HG03432 (cell line): ENCODE data around the gene MAP2K4.
A peak's percentile ranks its signal among the peaks of the same experiment; 100 is the strongest.

ENCODE experiments used
- ATAC-seq: cut with Tn5 transposase; IDR thresholded peaks from one replicate; pipeline ENCODE4 v1.9.1; 2021; ENCODE audit warnings: mild to moderate bottlenecking, moderate library complexity; ENCODE audit not compliant: unreplicated experiment

Gene MAP2K4

DNA sequence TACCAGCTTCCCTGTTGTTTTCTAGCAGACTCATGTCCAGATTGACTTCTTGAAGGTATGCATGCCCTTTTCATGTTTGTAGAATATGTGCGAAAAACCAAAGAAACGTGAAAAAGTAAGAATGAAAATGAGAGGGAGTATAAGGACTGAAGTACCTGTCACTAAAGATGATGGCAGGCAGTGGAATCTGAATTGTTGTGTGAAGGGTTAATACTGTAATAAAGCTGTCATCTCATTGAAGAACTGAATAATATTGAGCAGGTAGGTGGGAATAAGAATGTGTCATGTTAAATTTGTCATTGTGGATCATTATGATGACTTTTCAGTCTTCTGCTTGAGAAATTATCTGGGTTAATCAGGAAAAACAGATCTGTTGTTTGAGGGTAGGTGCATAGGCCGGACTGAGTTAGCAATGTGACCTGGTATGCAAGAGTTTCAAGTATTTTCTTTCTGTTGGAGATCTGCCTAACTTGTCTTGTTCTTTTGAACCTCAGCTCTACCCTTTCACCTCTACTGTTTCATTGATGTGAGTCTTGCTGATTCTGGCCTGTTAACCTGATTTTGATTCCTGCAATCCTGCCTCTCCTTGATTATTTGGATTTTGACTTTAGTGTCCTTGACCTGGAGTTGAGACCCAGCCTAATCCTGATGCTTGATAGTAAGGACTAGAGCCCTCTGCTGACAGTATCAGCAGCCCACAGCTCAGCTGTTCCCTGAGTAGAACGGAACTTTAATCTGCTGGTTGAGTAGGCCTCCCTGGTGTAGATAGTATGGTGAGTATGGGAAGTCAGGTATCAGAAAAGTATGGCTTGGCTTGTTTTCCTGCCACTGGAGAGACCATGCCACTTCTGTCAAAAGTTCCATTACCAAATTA lies 64.6 kb downstream of the MAP2K4 start:
- ATAC-seq = no peak

DNA sequence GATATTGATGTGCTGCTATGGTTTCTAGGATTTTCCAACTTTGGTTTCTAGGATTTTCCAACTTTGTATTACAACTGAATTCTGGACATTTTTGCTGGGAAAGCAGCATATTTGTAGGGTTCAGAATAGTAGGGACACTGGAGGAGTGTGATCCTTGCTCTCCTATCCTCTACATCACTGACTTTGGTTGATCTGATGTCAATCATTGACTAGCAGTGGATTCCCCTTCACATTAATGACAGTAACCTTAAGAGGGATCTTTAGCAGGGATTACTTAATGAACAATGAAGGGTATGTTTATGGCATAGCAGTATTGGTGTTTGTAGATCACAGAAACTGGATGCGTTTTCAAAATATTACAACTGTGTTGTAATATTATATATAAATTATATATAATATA lies 67.4 kb downstream of the MAP2K4 start:
- ATAC-seq = no peak

DNA sequence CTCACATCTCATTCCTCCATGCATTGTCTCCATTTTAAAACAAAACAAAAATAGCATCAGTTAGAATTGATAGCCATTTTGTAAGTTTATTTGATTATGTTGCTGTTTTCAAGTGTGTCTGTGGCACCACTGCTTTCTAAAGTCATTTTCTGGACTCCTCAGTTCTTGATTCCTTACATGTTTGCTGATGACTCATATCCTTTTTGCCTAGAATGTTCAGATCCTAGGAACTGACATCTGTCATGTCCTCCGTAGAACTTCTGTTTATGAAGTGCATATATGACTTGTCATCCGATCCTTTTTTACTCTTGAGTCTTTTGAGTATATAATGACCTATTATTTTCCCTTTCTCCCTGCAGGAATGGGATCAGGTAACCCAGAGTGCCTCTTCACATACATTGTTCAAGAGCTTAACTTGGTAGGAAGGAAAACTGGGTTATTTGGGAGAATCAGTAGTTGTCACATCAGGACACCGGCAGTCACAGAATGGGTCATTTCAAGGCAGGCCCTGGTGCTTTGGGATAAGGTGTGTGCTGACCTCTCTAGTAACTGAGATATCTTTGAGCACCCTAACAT lies 69.2 kb downstream of the MAP2K4 start:
- no peak for ATAC-seq

DNA sequence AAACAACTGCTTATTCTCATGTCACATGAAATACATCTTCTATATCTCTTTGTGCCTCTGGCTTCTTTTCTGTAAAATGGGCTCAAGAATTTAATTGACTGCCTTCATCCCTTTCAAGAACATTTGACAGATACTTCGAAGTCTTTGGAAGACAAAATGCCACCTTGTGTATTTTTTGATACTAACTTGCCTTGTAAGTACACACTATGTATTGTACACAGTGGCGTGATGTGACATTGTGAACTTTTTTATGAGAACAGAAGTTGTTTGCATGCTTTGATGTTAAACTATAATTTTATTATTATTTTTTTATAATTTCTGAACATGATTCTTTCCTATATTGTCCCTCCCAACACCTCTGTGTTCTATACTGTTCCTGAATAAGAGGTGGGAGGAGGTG lies 73.7 kb downstream of the MAP2K4 start:
- ATAC-seq = no peak

DNA sequence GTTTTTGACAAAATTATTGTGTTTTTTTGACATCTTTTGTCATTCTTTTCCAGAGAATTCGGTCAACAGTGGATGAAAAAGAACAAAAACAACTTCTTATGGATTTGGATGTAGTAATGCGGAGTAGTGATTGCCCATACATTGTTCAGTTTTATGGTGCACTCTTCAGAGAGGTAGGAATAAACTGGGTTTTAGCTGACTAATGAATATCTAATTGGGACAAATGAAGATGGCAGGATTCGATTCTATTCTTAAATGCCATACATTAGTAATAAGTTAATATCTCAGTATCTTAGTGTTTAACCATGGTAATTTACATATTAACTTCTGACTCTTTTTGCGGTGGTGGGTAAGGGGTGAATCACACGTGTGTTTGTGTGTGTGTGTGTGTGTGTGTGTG lies 74.8 kb downstream of the MAP2K4 start:
- no peak for ATAC-seq

DNA sequence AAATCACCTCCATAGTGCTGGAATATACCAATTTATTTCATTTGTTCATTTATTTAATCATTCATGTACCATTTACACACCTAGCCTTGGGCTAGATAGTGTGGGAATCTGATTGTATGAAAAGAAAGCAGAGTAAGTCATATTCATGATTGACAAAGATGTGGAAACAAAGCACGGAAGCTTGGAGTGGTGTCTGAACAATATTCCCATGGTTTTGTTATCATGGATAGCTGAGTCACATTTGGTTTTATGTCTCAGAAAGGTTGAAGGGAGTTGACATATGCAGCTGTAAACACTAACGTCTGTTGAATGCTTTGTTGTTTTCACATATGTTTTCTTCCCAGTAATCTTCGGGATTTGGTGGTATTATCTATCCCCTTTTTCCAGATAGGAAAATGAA lies 76.6 kb downstream of the MAP2K4 start:
- ATAC-seq = no peak

DNA sequence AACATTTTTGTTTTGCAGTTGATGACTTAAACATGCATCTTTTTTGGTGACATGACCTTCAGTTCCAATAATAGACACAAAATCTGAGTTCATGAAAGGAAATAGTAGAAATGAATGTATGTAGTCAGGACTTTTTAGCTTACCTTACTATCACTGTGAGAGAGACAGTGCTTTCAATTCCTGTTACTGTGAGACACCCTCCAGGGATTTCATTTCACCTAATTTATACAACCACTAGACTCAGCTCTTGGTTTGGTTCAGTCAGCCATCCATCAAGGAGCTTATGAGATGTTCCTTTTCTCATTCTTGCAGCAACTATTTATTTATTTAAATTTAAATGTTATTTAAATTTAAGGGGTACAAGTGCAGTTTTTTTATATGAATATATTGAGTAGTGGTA lies 77.9 kb downstream of the MAP2K4 start:
- ATAC-seq = peak; percentile 99

DNA sequence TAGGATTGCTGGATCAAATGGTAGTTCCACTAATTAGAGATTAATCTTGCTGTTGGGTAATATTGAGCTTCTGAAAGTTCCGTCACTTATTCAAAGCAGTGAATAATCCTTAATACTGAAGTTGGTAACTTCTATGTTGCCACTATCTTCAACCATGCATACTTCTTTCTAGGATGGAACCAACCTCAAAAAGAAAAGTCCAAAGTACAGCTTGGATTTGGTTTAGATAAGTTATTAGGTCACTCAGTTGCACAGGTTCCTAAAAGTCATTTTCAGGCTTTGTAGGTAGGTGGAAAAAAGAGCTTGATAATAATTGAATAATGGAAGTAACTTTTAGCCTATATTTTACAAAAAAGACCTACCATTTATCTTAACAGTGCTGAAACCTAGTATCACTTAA lies 78.7 kb downstream of the MAP2K4 start:
- ATAC-seq = no peak

DNA sequence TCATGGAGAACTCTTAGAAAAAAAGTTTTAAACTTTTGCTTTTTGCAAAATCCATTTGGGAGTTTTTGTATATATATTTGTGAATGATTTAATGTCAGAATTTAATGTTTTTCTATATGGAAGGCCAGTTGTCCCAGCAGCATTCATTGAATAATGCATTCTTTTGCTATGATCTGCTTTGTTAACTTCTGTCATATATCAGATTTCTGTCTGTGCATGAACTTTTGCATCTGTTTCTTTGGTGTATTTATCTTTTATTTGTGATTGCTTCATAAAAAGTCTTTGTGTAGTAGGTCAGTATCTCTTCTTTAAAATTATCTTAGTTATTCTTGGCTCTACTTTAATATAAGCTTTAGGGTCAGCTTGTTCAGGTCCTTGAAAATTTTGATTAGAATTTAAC lies 84.2 kb downstream of the MAP2K4 start:
- ATAC-seq = no peak

DNA sequence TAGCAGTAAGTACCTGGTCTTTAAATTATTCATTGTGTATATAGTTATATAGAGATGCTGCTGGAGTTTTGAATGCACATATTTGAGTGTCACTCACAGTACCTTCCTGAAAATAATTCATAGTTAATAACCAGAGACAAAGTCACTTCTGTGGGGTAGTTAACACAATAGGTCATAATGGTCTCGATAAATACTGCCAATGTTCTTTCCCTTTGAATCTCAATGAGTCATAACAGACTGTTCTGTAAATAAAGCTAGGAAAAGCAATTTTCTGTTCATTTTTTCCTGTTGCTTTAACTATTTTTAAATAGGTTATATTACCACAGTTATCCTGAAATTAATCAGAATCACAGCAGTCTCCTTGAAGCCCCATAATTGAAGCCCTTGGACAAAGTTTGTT lies 87.2 kb downstream of the MAP2K4 start:
- ATAC-seq = no peak

DNA sequence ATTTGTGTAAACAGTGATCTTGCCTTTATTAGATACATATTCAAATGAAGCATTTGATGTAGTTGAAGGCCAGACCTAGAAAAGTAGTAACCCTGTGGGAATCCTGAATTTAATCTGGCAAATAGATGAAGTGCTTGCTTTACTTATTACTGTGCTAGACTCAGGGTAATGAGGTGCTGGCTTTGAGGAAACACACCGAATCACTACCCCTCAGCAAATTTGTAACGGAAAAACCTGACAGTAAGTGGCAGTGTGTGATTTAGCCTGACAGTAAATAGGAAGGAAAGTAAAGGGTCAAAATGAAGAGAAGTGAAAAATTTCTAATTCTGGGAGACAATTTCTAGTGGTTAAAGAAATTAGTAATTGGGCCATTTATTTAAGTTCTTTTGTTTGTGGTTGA lies 90.2 kb downstream of the MAP2K4 start:
- ATAC-seq = no peak

DNA sequence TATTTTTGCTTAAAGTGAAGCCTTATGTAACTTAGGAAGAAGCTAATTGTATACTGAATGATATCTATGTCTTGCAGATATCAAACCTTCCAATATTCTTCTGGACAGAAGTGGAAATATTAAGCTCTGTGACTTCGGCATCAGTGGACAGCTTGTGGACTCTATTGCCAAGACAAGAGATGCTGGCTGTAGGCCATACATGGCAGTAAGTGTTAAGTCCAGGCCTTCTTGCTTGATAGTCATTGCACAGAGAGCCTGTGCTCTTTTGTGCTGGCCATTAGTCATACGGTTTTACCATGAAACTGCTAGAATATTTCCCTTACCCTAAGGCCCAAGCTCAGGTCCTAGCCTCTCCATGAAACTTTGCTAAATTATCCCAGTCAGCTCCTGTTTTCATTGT lies 92.5 kb downstream of the MAP2K4 start:
- ATAC-seq = no peak

DNA sequence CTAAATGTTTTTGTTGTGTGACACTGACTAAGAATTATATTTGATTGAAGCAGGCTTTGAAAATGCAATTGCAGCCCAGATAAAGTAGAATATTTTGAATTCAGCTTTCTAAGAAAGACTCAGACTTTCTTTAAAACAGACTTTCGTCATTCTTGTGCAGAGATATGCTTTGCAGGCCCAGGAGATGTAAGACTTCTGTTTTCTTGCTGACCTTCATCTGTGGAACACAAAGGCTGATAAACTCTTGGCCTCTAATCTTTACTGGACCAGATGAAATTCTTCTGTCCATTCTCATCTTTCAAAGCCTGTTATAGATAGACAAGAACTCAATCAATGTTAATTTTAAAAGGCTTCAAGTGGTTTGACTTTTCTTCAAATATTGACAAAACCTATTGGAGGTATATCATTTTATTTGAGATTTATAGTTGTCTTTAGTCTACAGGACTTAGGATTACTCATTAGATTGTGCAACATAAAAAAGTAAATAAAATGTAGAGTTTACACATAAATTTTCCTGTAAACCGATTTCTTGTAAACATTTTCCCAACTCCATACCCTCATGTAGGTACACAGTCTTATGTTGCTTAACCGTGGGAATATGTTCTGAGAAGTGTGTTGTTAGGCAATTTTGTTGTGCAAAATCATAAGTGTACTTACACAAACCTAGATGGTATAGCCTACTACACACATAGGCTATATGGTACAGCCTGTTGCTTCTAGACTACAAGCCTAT lies 94.2 kb downstream of the MAP2K4 start:
- ATAC-seq = no peak

DNA sequence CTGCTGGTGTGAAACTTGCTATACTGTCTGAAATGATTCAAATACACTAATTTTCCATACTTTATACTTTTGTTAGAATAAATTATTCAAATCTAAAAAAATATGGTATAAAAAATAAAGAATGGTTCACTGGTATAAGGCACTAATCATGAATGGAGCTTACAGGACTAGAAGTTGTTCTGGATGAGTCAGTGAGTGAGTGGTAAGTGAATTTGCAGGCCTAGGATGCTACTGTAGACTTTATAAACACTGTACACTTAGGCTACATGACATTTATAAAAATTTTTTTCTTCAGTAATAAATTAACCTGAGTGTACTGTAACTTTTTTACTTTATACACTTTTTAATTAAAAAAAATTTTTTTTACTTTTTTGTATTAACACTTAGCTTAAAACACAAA lies 95.5 kb downstream of the MAP2K4 start:
- no peak for ATAC-seq

DNA sequence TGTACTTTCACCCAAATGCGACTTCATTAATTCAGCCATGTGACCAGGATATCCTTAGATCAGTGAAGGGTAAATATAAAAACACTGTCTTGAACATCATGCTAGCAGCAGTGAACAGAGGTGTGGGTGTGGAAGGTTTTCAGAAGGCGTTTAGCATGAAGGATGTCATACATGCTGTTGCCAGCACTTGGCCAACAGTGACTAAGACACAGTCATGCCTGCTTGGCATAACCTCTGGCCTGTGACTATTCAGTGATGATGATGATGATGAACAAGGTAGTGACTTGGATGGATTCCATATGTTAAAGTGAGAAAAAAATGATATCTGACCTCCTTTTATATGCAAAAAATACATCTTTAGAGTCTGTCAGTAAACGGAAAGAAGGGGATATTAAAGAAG lies 97.9 kb downstream of the MAP2K4 start:
- ATAC-seq = no peak

DNA sequence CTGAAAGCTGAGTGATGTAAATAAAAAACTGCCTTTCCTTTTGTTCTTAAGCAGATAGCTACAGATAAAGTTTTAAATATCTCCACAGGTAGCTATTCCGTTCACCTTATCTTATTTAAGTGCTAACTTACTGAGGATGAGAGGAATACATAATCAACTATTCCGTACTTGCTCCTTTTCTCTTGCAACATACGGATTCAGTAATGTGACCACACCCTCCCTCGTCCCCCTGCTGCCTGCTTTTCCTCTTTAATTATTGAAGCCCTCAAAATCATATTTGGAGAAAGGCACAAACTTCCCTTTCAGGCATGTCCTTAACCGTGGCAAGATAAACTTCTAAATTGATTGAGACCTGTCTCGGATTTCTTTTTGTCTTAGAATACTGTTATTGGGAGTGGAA lies 101.4 kb downstream of the MAP2K4 start:
- no peak for ATAC-seq

DNA sequence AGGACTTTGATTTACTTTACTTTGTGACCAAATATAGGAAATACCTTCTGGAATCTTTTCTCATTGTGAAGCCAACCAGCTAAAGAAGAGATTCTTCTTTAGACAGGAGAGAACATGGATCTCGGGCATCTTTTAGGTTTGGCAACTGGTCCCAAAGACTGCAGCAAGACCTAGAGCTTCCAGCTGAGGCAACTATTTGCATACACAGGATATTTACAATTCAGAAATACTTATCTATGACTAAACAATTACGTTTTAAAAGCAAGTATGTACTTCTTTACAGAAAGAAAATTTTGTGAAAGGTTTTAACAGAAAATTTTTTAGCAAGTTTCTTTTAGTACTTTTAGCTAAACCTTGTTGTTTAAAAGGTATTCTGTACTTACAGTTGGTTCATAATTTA lies 106.5 kb downstream of the MAP2K4 start:
- no peak for ATAC-seq

DNA sequence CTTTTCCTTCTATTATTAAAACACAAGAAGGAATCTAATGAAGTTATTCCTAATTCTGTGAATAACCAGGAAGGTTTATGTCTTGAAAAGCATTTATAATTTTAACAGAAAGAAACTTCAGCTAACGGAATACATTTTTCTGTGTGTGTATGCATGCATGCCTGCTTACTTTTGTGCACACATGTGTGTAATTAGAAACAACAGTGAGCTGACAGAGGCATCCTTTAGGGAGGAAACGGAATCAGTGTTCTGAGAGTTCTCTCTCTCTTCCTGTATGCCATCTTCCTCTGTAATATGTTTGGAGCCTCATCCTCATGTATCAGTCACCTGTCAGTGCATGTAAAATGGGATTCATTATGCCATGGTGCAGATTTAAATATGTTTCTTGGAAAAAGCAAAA lies 107.0 kb downstream of the MAP2K4 start:
- ATAC-seq = no peak

DNA sequence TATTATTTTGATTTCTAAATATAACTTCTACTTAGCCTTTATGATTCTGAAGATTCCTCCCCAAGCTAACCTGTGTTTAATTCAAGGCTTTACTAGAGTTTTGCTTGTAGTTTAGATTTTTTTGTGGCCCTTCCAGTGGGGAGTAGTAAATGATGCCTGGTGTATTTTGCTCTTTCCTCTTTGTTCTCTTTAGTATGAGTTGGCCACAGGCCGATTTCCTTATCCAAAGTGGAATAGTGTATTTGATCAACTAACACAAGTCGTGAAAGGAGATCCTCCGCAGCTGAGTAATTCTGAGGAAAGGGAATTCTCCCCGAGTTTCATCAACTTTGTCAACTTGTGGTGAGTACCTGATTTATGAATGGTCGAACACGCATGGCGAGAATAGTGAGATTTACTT lies 108.3 kb downstream of the MAP2K4 start:
- ATAC-seq = no peak

DNA sequence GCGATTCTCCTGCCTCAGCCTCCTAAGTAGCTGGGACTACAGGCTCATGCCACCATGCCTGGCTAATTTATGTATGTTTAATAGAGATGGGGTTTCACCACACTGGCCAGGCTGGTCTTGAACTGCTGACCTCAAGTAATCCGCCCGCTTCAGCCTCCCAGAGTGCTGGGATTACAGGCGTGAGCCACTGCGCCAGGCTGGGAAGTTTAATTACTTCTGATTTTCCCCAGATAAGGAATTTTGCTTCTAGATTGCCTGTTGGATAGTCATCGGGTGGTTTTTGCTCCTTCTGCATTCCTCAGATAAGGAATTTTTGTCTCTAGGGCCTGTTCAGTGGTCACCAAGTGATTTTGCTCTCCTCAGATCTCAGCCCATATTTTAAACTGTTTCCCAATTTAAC lies 112.5 kb downstream of the MAP2K4 start:
- ATAC-seq = no peak

DNA sequence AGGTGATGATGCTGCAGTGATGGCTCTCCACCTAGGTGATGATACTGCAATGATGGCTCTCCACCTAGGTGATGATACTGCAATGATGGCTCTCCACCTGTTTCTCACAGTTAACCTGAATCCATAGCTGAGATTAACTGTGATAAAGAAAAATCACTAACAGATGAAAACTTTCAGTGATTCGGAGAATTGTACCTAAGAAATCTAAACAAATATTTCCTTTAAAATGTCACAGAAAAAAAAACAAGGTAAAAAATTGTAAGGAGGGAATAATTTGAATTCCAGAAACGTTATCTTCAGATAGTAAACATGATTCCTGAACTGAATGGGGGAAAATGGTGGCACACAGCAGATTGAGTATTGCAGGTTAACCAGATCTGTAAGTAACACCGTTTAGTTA lies 113.4 kb downstream of the MAP2K4 start:
- no peak for ATAC-seq

DNA sequence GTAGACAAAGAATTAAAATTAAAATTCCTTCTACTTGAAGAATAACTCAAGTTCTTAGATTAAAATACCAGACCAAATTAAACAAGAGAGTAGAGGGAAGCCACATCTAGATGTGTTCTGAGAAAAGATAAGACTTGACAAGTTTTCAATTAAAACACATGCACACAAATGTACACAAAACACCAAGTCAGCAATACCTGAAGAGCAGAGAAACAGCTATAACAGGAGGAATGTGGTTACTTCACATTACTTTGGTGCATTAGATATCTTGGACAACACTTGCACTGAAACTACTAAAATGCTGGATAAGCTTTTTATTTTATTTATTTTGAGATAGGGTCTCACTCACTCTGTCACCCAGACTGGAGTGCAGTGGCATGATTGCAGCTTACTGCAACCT lies 113.9 kb downstream of the MAP2K4 start:
- no peak for ATAC-seq
